ENCODE data around the gene PTGR1. TPM values are rescaled to one million over a fixed set of nuclear protein-coding genes. Genes with fewer than 3 reads are reported as not detected.
A peak's percentile ranks its signal among the peaks of the same experiment; 100 is the strongest.

Gene PTGR1
- total and polyA plus RNA-seq, 4 donors = 14.0 to 61.0 (median 30.0) TPM

DNA sequence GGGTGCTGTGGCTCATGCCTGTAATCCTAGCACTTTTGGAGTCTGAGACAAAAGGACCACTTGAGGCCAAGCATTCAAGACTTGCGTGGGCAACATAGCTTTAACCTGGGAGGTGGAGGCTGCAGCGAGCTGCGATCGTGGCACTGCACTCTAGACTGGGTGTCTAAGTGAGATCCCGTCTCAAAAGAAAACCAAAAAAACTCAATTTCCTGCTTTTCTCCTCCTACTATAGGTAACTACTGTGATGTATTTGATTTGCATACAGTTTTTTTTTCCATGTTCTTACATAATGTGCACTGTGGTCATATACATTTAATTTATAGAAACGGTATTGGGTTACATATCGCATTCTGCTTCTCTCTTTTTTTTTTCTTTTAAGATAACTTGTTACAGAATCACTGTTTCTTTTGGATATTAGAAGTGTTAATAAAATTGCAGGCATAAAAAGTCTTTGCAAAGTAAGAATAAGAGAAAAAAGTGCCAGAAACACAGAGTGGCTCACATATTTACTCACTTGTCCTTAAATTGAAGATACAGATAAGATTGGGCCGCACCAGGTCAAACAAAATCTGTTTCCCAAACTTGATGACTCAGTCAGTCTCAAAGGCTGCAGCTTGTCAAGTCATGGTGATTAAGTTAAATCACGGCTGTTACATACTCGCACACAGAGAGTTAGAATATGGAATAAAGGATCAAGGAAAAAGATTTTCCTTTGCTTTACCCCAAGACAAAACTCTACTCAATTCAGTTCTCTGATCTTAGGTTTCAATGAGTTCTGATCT, 2.0 kb upstream of the PTGR1 start:
- Histone ChIP-seq H3K27ac (ENCODE audit: low read depth in 1 of 2, low read length in 1 of 2) (no peak overlapping the region), H3K9ac (ENCODE audit: insufficient read depth in 1 of 2, low read length in 2 of 2) (no peak overlapping the region), H3K36me3 (ENCODE audit: control insufficient read depth in 4 of 4, insufficient read depth in 4 of 4, low read length in 4 of 4) (peaks cover 0 to 7% (median 4%) of the 10 kb centered on the region in 4 donors), H3K4me1 (ENCODE audit: control insufficient read depth in 5 of 5, insufficient read depth in 5 of 5, low read length in 5 of 5) (peaks cover 0 to 13% (median 3%) of the 10 kb centered on the region in 5 donors), H3K9me3 (ENCODE audit: control insufficient read depth in 4 of 4, insufficient read depth in 3 of 4, low read length in 3 of 4) (no peaks in the 10 kb centered on the region), H3K27me3 (ENCODE audit: control insufficient read depth in 3 of 3, insufficient read depth in 3 of 3, low read length in 2 of 3) (no peaks in the 10 kb centered on the region), H3K4me3 (no peak overlapping the region)
- no peak for ATAC-seq (ENCODE audit: insufficient read depth, low FRiP score)
- WGBS, 2 donors = 67 to 68% methylated on average over 10 of the region's 10 CpGs
- DNase-seq = peak in 2 of 3 donors; percentile 37 to 52
- TF ChIP-seq, protein P1, sequence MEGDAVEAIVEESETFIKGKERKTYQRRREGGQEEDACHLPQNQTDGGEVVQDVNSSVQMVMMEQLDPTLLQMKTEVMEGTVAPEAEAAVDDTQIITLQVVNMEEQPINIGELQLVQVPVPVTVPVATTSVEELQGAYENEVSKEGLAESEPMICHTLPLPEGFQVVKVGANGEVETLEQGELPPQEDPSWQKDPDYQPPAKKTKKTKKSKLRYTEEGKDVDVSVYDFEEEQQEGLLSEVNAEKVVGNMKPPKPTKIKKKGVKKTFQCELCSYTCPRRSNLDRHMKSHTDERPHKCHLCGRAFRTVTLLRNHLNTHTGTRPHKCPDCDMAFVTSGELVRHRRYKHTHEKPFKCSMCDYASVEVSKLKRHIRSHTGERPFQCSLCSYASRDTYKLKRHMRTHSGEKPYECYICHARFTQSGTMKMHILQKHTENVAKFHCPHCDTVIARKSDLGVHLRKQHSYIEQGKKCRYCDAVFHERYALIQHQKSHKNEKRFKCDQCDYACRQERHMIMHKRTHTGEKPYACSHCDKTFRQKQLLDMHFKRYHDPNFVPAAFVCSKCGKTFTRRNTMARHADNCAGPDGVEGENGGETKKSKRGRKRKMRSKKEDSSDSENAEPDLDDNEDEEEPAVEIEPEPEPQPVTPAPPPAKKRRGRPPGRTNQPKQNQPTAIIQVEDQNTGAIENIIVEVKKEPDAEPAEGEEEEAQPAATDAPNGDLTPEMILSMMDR (IDR thresholded peaks at IDR 0.05; ENCODE audit: control extremely low read depth, extremely low read depth) = no peak

DNA sequence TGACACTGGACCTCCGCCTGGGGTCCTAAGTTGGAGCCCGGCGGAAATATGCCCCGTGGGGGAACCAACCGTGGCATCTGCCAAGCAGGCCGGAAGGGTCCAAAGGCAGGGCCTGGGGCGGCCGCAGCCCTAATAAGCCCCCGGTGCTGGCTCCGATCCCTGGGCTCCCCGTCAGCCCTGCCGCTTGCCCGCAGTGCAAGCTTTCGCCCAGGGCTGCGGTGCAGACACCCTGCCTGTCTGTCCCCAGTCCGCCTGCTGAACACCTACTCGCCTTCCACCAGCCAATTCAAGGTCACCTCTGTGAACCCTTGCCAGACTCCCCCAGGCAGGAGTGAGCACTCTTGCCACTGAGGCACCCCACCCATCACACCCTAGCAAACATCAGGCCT, 502 bp upstream of the PTGR1 start:
- peak overlapping the region in 1 of 2 donors; percentile 93 for H3K27ac ChIP-seq (ENCODE audit: low read depth in 1 of 2, low read length in 1 of 2)
- ATAC-seq (ENCODE audit: insufficient read depth, low FRiP score) = no peak
- peak overlapping the region; percentile 65 to 88 for H3K9ac ChIP-seq (ENCODE audit: insufficient read depth in 1 of 2, low read length in 2 of 2)

DNA sequence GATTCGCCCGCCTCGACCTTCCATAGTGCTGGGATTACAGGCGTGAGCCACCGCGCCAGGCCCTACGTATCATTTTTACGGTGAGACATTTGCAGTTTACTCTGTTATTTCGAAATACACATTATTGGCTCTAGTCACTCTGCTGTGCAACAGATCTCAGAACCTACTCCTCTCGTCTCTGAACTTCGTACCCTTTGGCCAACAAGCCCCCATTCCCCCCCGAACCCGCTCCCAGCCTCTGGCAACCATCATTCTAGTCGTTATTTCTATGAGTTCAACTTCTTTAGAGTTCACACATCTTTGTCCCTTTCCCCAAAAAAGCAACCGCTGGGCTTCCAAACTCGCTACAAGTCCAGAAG, 735 bp downstream of the PTGR1 start:
- DNase-seq (peak; percentile 36 to 74 (median 66)), ATAC-seq (ENCODE audit: insufficient read depth, low FRiP score) (peak; percentile 14)
- H3K4me3 ChIP-seq = peak overlapping the region; percentile 64
- H3K9me3 ChIP-seq (ENCODE audit: control insufficient read depth in 4 of 4, insufficient read depth in 3 of 4, low read length in 3 of 4) = no peaks in the 10 kb centered on the region
- peaks cover 6 to 23% (median 7%) of the 10 kb centered on the region in 4 donors for H3K36me3 ChIP-seq (ENCODE audit: control insufficient read depth in 4 of 4, insufficient read depth in 4 of 4, low read length in 4 of 4)
- peak overlapping the region; percentile 81 to 93 for H3K27ac ChIP-seq (ENCODE audit: low read depth in 1 of 2, low read length in 1 of 2)
- H3K27me3 ChIP-seq (ENCODE audit: control insufficient read depth in 3 of 3, insufficient read depth in 3 of 3, low read length in 2 of 3) = no peaks in the 10 kb centered on the region
- H3K4me1 ChIP-seq (ENCODE audit: control insufficient read depth in 5 of 5, insufficient read depth in 5 of 5, low read length in 5 of 5) = peaks cover 0 to 13% (median 3%) of the 10 kb centered on the region in 5 donors
- 2 to 3% methylated on average over 16 of the region's 16 CpGs for WGBS, 2 donors
- TF ChIP-seq, protein P1 (IDR thresholded peaks at IDR 0.05; ENCODE audit: control extremely low read depth, extremely low read depth) = no peak
- peak overlapping the region; percentile 65 to 82 for H3K9ac ChIP-seq (ENCODE audit: insufficient read depth in 1 of 2, low read length in 2 of 2)

More for the DNA sequence above, 502 bp upstream of the PTGR1 start:
- peak overlapping the region; percentile 64 for H3K4me3 ChIP-seq
- DNase-seq = no peak
- peaks cover 0 to 13% (median 3%) of the 10 kb centered on the region in 5 donors for H3K4me1 ChIP-seq (ENCODE audit: control insufficient read depth in 5 of 5, insufficient read depth in 5 of 5, low read length in 5 of 5)
- no peaks in the 10 kb centered on the region for H3K27me3 ChIP-seq (ENCODE audit: control insufficient read depth in 3 of 3, insufficient read depth in 3 of 3, low read length in 2 of 3)
- TF ChIP-seq, protein P1 (IDR thresholded peaks at IDR 0.05; ENCODE audit: control extremely low read depth, extremely low read depth) = no peak
- no peaks in the 10 kb centered on the region for H3K9me3 ChIP-seq (ENCODE audit: control insufficient read depth in 4 of 4, insufficient read depth in 3 of 4, low read length in 3 of 4)
- peaks cover 2 to 17% (median 7%) of the 10 kb centered on the region in 4 donors for H3K36me3 ChIP-seq (ENCODE audit: control insufficient read depth in 4 of 4, insufficient read depth in 4 of 4, low read length in 4 of 4)
- WGBS, 2 donors = 44 to 45% methylated on average over 14 to 17 of the region's 17 CpGs

All from lung (tissue), 12 donors.